Uterus (tissue), 4 donors: ENCODE results near the gene RPS6KA2. TPM values are rescaled to one million over a fixed set of nuclear protein-coding genes. Genes with fewer than 3 reads are reported as not detected.

Experiments
- DNase-seq, 2 donors: peaks; one replicate each; pipeline ENCODE4 v3.0.0-alpha.2; 2019 to 2020
- H3K27ac ChIP-seq, 2 donors: fragments of 200-600 bp; sonication (generic); 1 replicate in 1 of 2; 2 replicates in 1 of 2; pipeline ENCODE4 v1.5.1; 2016 to 2018
- H3K27me3 ChIP-seq, 2 donors: fragments of 200-600 bp; sonication (generic); one replicate each; pipeline ENCODE4 v1.5.1; 2018 to 2019; ENCODE audit warnings: control low read depth in 1 of 2
- H3K36me3 ChIP-seq, 2 donors: fragments of 200-600 bp; sonication (generic); one replicate each; pipeline ENCODE4 v1.5.1; 2019; ENCODE audit warnings: control low read depth in 1 of 2
- H3K4me1 ChIP-seq, 2 donors: fragments of 200-600 bp; sonication (generic); one replicate each; pipeline ENCODE4 v1.5.1; 2018 to 2019; ENCODE audit warnings: control low read depth in 1 of 2
- H3K4me3 ChIP-seq, 2 donors: fragments of 200-600 bp; sonication (generic); 1 replicate in 1 of 2; 2 replicates in 1 of 2; pipeline ENCODE4 v1.5.1; 2018 to 2019; ENCODE audit warnings: mild to moderate bottlenecking in 1 of 2
- H3K9me3 ChIP-seq, 2 donors: fragments of 200-600 bp; sonication (generic); one replicate each; pipeline ENCODE4 v1.5.1; 2019; ENCODE audit warnings: control low read depth in 1 of 2
- CTCF ChIP-seq, 4 experiments: fragments of 200-600 bp in 2 of 4; fragments of 450-650 bp in 2 of 4; sonication (generic) in 2 of 4; IDR thresholded peaks; one replicate each; pipeline ENCODE4 v1.5.1; 2016 to 2019; ENCODE audit warnings: antibody characterized with exemption in 4 of 4, mild to moderate bottlenecking in 2 of 4, moderate library complexity in 1 of 4
- POLR2A ChIP-seq, 2 donors: fragments of 450-650 bp; IDR thresholded peaks; one replicate each; pipeline ENCODE4 v1.6.1; 2016; ENCODE audit warnings: antibody characterized with exemption in 2 of 2, mild to moderate bottlenecking in 1 of 2, moderate library complexity in 1 of 2
- intact Hi-C: fragments of 100-400 bp; cut with DNase I; formaldehyde crosslinking; loops from one replicate; pipeline ENCODE4 v1.15.1; 2023; ENCODE audit warnings: low total_unique reads
- total RNA-seq, 4 donors: library from RNA; depleted of rRNA in 3 of 4; stranded (reverse); fragments of >200 nt in 3 of 4; gene quantifications; one replicate each; pipeline versions ENCODE4 v1.1.0 to v1.2.4, GENCODE V29; 2014 to 2023
- donor health status: DM: yes; HTN: yes; CAD: no.

Gene RPS6KA2
- total RNA-seq, 4 donors from 2014 or later = 34.0 to 78.4 (median 55.8) TPM

GRCh38 chr6:166509193-166509592 lies 117.9 kb downstream of the RPS6KA2 start:
- no peak for TF ChIP-seq CTCF (IDR thresholded peaks at IDR 0.05)
- no peak for TF ChIP-seq POLR2A (IDR thresholded peaks at IDR 0.05)
- Histone ChIP-seq H3K4me1 (no peaks in the 10 kb centered on the region), H3K4me3 (no peak overlapping the region), H3K27me3 (no peaks in the 10 kb centered on the region), H3K36me3 (no peaks in the 10 kb centered on the region), H3K27ac (no peak overlapping the region), H3K9me3 (no peaks in the 10 kb centered on the region)
- intact Hi-C loops = no loop called here
- DNase-seq = no peak

GRCh38 chr6:166508726-166509125 lies 118.3 kb downstream of the RPS6KA2 start:
- Histone ChIP-seq H3K27me3 (no peaks in the 10 kb centered on the region), H3K4me1 (no peaks in the 10 kb centered on the region), H3K36me3 (no peaks in the 10 kb centered on the region), H3K9me3 (no peaks in the 10 kb centered on the region), H3K4me3 (no peak overlapping the region), H3K27ac (no peak overlapping the region)
- TF ChIP-seq POLR2A (IDR thresholded peaks at IDR 0.05) (no peak), CTCF (IDR thresholded peaks at IDR 0.05) (no peak)
- DNase-seq = no peak
- intact Hi-C loops = no loop called here

GRCh38 chr6:166507809-166508564 lies 119.1 kb downstream of the RPS6KA2 start:
- Histone ChIP-seq H3K9me3 (no peaks in the 10 kb centered on the region), H3K27me3 (no peaks in the 10 kb centered on the region), H3K4me3 (no peak overlapping the region), H3K36me3 (no peaks in the 10 kb centered on the region), H3K27ac (no peak overlapping the region), H3K4me1 (no peaks in the 10 kb centered on the region)
- TF ChIP-seq CTCF (IDR thresholded peaks at IDR 0.05) (no peak), POLR2A (IDR thresholded peaks at IDR 0.05) (no peak)
- no peak for DNase-seq
- intact Hi-C loops = no loop called here

- TF ChIP-seq CTCF (IDR thresholded peaks at IDR 0.05) = no peak
- TF ChIP-seq POLR2A (IDR thresholded peaks at IDR 0.05) = no peak
- Histone ChIP-seq H3K9me3 (no peaks in the 10 kb centered on the region), H3K36me3 (no peaks in the 10 kb centered on the region), H3K27me3 (no peaks in the 10 kb centered on the region), H3K27ac (no peak overlapping the region), H3K4me3 (no peak overlapping the region), H3K4me1 (no peaks in the 10 kb centered on the region)
- intact Hi-C loops = no loop called here
- DNase-seq = no peak
These were observed 119.7 kb downstream of the RPS6KA2 start for GRCh38 chr6:166507380-166507779.

- no peak for DNase-seq
- intact Hi-C loops = no loop called here
- Histone ChIP-seq H3K4me1 (no peaks in the 10 kb centered on the region), H3K27ac (no peak overlapping the region), H3K36me3 (no peaks in the 10 kb centered on the region), H3K27me3 (no peaks in the 10 kb centered on the region), H3K4me3 (no peak overlapping the region), H3K9me3 (no peaks in the 10 kb centered on the region)
- no peak for TF ChIP-seq CTCF (IDR thresholded peaks at IDR 0.05)
- TF ChIP-seq POLR2A (IDR thresholded peaks at IDR 0.05) = no peak
These were observed 121.7 kb downstream of the RPS6KA2 start for GRCh38 chr6:166505133-166505905.
